Uterus (tissue), 2 donors: ENCODE measurements around the gene LPCAT1.

Source experiments
- POLR2A ChIP-seq, 2 donors: fragments of 450-650 bp; IDR thresholded peaks; one replicate each; pipeline ENCODE4 v1.6.1; 2016; ENCODE audit warnings: antibody characterized with exemption in 2 of 2, mild to moderate bottlenecking in 1 of 2, moderate library complexity in 1 of 2
- TF ChIP-seq, protein P1 (sequence below), 4 experiments: fragments of 200-600 bp in 2 of 4; fragments of 450-650 bp in 2 of 4; sonication (generic) in 2 of 4; IDR thresholded peaks; one replicate each; pipeline ENCODE4 v1.5.1; 2016 to 2019; ENCODE audit warnings: antibody characterized with exemption in 4 of 4, mild to moderate bottlenecking in 2 of 4, moderate library complexity in 1 of 4

DNA sequence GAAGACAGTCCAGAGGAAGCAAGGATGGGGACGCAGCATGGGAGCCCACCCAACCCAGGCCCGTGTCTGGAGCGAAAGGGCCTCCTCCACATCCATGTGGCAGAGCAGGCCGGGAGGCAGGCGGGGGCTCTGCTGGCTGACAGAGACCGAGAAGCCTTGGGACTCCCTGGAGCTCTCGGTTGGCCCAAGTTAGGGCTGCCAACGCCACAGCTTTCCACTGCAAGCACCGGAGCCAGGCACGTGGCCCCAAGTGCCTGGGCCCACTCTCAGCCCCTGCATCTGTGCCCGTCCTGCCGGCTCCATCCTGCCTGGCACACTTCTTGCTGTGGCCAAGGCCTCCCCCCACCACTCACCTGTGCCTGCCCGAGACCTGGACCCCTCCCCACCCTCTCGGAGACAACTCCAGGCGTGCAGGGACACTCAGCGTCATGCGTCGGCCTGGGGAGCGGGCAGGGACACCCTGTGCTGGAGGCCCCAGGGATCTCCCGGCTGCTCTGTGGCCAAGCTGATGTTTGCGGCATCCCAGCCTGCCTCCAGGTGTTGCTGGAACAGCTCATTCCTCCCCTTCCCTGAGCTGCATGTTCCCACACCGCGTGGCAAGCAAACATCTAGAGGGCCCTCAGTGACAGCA is 110.0 kb downstream of the LPCAT1 start:
- TF ChIP-seq, protein P1, sequence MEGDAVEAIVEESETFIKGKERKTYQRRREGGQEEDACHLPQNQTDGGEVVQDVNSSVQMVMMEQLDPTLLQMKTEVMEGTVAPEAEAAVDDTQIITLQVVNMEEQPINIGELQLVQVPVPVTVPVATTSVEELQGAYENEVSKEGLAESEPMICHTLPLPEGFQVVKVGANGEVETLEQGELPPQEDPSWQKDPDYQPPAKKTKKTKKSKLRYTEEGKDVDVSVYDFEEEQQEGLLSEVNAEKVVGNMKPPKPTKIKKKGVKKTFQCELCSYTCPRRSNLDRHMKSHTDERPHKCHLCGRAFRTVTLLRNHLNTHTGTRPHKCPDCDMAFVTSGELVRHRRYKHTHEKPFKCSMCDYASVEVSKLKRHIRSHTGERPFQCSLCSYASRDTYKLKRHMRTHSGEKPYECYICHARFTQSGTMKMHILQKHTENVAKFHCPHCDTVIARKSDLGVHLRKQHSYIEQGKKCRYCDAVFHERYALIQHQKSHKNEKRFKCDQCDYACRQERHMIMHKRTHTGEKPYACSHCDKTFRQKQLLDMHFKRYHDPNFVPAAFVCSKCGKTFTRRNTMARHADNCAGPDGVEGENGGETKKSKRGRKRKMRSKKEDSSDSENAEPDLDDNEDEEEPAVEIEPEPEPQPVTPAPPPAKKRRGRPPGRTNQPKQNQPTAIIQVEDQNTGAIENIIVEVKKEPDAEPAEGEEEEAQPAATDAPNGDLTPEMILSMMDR (IDR thresholded peaks at IDR 0.05): no peak
- no peak for TF ChIP-seq POLR2A (IDR thresholded peaks at IDR 0.05)
